GM12892 (cell line): Measurements from ENCODE around the gene CYB561A3.

Experiments used
- POLR2A ChIP-seq: IDR thresholded peaks from 2 replicates; pipeline ENCODE4 v1.6.1; 2011; ENCODE audit warnings: low read depth, low read length, control low read depth
- TAF1 ChIP-seq: IDR thresholded peaks from 2 replicates; pipeline ENCODE4 v1.6.1; 2011; ENCODE audit warnings: low read depth, mild to moderate bottlenecking, control low read depth, low read length, borderline replicate concordance

DNA sequence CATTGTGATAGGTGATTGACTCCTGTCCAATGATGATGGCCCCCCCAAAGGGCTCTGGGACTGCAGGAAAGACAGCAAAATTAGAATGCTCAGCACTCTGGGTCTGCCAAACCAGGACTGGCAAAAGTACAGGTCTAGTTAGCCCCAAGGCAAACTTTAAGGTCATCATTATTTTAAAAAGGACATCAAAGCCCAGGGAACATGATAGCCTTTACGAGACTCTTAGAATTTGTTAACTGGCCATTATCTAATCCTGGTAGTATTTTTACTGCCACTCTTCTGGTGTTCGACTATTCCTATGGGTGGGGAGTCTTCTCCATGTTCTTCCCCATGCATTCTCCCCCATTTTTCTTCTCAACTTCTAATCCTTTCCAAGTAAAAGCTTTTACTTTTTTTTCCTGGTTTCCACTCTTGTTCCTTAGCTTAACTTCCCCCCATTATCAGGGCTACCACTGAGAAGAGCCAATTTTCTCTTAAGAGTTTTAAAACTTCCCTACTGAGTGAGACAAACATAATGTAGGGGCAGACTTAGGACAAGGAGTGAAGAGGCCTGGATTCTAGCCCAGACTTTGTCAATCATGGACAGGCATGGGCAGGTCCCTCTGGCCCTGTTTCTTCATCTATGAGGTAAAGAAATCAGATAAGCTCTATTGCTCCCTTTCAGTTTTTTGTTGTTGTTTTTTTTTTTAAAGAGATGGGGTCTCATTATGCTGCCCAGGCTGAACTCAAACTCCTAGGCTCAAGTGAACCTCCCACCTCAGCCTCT lies 35.9 kb downstream of the CYB561A3 start:
- TF ChIP-seq POLR2A = no peak
- TF ChIP-seq TAF1 = no peak
